Suppressor macrophage (primary cell): ENCODE data around the gene TECPR2.
A peak's percentile ranks its signal among the peaks of the same experiment; 100 is the strongest.

ENCODE experiments used
- DNase-seq, 4 experiments: peaks; one replicate each; pipeline ENCODE4 v3.0.0-alpha.2; 2020 to 2022

TECPR2 gene

GRCh38 chr14:102375119-102375518 lies 12.4 kb downstream of the TECPR2 start:
- peak in 3 of 4 experiments; percentile 15 to 53 (median 37) for DNase-seq

- DNase-seq = no peak
Observed at GRCh38 chr14:102377696-102378095, 15.0 kb downstream of the TECPR2 start.

GRCh38 chr14:102378830-102379229 lies 16.1 kb downstream of the TECPR2 start:
- DNase-seq = no peak

GRCh38 chr14:102387086-102387485 lies 24.3 kb downstream of the TECPR2 start:
- no peak for DNase-seq

- peak in 2 of 4 experiments; percentile 65 to 79 for DNase-seq
Observed at GRCh38 chr14:102389246-102389645, 26.5 kb downstream of the TECPR2 start.

- peak in 2 of 4 experiments; percentile 23 to 25 for DNase-seq
Observed at GRCh38 chr14:102390064-102390855, 27.5 kb downstream of the TECPR2 start.

- no peak for DNase-seq
Observed at GRCh38 chr14:102392506-102392905, 29.8 kb downstream of the TECPR2 start.

- no peak for DNase-seq
Observed at GRCh38 chr14:102394717-102395375, 32.1 kb downstream of the TECPR2 start.

GRCh38 chr14:102396521-102396920 lies 33.8 kb downstream of the TECPR2 start:
- no peak for DNase-seq

GRCh38 chr14:102403028-102403427 lies 40.3 kb downstream of the TECPR2 start:
- DNase-seq = peak in 1 of 4 experiments; percentile 7

- no peak for DNase-seq
Observed at GRCh38 chr14:102407258-102407657, 44.5 kb downstream of the TECPR2 start.

GRCh38 chr14:102408724-102409123 lies 46.0 kb downstream of the TECPR2 start:
- no peak for DNase-seq

- no peak for DNase-seq
Observed at GRCh38 chr14:102415671-102416070, 52.9 kb downstream of the TECPR2 start.

- DNase-seq = no peak
Observed at GRCh38 chr14:102417001-102417431, 54.3 kb downstream of the TECPR2 start.

- DNase-seq = no peak
Observed at GRCh38 chr14:102417646-102418045, 54.9 kb downstream of the TECPR2 start.

- DNase-seq = no peak
Observed at GRCh38 chr14:102418169-102418852, 55.6 kb downstream of the TECPR2 start.

- DNase-seq = no peak
Observed at GRCh38 chr14:102418853-102419240, 56.1 kb downstream of the TECPR2 start.

GRCh38 chr14:102419276-102419675 lies 56.5 kb downstream of the TECPR2 start:
- DNase-seq = no peak

GRCh38 chr14:102419716-102420115 lies 57.0 kb downstream of the TECPR2 start:
- no peak for DNase-seq

- no peak for DNase-seq
Observed at GRCh38 chr14:102421411-102422057, 58.8 kb downstream of the TECPR2 start.

GRCh38 chr14:102424520-102424919 lies 61.8 kb downstream of the TECPR2 start:
- DNase-seq = no peak

GRCh38 chr14:102424923-102425322 lies 62.2 kb downstream of the TECPR2 start:
- no peak for DNase-seq

GRCh38 chr14:102426796-102427195 lies 64.1 kb downstream of the TECPR2 start:
- no peak for DNase-seq
